Large intestine (tissue), 3 donors: ENCODE results near the gene SIGLEC8. TPM values are rescaled to one million over a fixed set of nuclear protein-coding genes. Genes with fewer than 3 reads are reported as not detected.
A peak's percentile ranks its signal among the peaks of the same experiment; 100 is the strongest.

Experiments
- DNase-seq, 2 donors: peaks; one replicate each; pipeline versions ENCODE4 v3.0.0 to v3.0.0-alpha.2; 2013
- H3K27ac ChIP-seq: one replicate; pipeline ENCODE4 v1.5.1; 2013; ENCODE audit warnings: low read length
- H3K27me3 ChIP-seq: 2 replicates; pipeline ENCODE4 v1.6.1; 2013; ENCODE audit warnings: low read length; ENCODE audit not compliant: control insufficient read depth, insufficient read depth
- H3K36me3 ChIP-seq: 2 replicates; pipeline ENCODE4 v1.6.1; 2013; ENCODE audit warnings: low read length; ENCODE audit not compliant: control insufficient read depth, insufficient read depth
- H3K4me1 ChIP-seq: one replicate; pipeline ENCODE4 v1.6.1; 2013; ENCODE audit warnings: low read length; ENCODE audit not compliant: control insufficient read depth, insufficient read depth
- H3K4me3 ChIP-seq: one replicate; pipeline ENCODE4 v1.5.1; 2013; ENCODE audit warnings: low read length
- H3K9me3 ChIP-seq: one replicate; pipeline ENCODE4 v1.6.1; 2013; ENCODE audit warnings: mild to moderate bottlenecking, low read depth, low read length, moderate library complexity; ENCODE audit not compliant: control insufficient read depth
- WGBS: methylation state at CpG from one replicate; pipeline ENCODE4 v1.1.5; 2013; ENCODE audit warnings: low lambda C conversion rate; ENCODE audit not compliant: insufficient coverage; 5-methylcytosine and 5-hydroxymethylcytosine counted together
- polyA plus RNA-seq: library from polyadenylated mRNA; unstranded; fragments of 120-200 nt; gene quantifications from one replicate; pipeline ENCODE4 v1.2.1, GENCODE V29; 2013

The SIGLEC8 gene
- polyA plus RNA-seq, 1 donor: 0.54 TPM

DNA sequence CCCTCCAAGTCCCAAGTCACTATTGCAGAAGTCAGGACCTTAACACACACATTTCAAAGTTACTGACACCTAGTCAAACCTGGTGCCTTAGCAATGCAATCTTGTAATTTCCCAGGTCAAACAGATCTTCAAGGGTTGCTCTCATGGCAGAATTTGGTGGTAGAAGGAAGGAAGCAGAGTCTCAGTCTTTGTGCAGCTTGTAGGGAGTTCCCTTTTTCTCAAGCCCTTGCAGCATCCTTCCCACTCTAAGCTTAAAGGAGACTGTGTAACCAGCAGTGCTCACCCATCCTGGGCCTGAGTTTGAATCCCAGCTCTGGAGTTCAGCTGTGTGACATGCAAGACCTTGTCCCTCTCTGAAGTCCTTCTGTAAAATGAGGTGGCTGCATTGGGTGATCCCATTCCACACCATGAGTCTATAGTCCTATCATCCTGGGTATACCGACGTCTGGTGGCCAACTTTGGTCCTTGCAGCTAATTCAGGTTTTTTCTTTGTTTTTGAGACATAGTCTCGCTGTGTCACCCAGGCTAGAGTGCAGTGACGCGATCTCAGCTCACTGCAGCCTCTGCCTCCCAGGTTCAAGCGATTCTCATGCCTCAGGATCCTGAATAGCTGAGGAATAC is 50.6 kb downstream of the SIGLEC8 start:
- Histone ChIP-seq H3K27me3 (no peaks in the 10 kb centered on the region), H3K4me1 (no peaks in the 10 kb centered on the region), H3K27ac (no peak overlapping the region), H3K9me3 (peaks cover 7% of the 10 kb centered on the region), H3K36me3 (peaks cover 3% of the 10 kb centered on the region), H3K4me3 (no peak overlapping the region)
- peak in 1 of 2 donors; percentile 36 for DNase-seq
- no CpG with 5 or more reads among the region's 6 CpGs for WGBS

DNA sequence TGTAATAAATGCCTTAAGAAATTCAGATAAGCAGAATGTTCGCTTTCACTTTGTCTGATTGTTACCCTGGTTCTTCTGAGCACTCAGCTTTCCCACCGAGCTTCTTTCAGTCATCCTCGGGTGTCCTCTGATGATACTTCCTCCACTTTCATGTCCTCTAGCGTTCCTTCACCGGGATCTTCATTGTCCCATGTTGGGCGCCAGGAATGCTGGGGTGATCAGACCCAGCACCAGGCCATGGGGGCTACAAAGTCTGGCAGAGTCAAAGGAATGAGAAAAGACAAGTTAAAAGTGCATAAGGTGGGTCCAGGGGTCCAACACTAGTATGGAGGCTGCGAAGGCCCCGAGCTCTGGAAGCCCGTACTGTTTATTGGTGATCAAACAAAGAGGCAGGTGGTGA is 56.1 kb downstream of the SIGLEC8 start:
- 100% methylated on average over 1 of the region's 9 CpGs for WGBS

More for the DNA sequence above, 56.1 kb downstream of the SIGLEC8 start:
- no peaks in the 10 kb centered on the region for H3K27me3 ChIP-seq
- H3K27ac ChIP-seq: no peak overlapping the region
- H3K36me3 ChIP-seq: peaks cover 3% of the 10 kb centered on the region
- no peak for DNase-seq
- H3K4me3 ChIP-seq: no peak overlapping the region
- H3K9me3 ChIP-seq: peaks cover 18% of the 10 kb centered on the region
- H3K4me1 ChIP-seq: no peaks in the 10 kb centered on the region

Other genes starting within 250 kb of the SIGLEC8 start
- gene CD33, start 233.4 kb downstream of the SIGLEC8 start, polyA plus RNA-seq: 5.4 TPM
- not detected for gene SIGLECL1, start 207.4 kb downstream of the SIGLEC8 start, polyA plus RNA-seq
- gene IGLON5, start 146.8 kb downstream of the SIGLEC8 start, polyA plus RNA-seq: 3.1 TPM
- 2.2 TPM for gene VSIG10L, start 116.3 kb downstream of the SIGLEC8 start, polyA plus RNA-seq
- 145 TPM for gene ETFB, start 92.1 kb downstream of the SIGLEC8 start, polyA plus RNA-seq
- 2.7 TPM for gene CLDND2, start 89.5 kb downstream of the SIGLEC8 start, polyA plus RNA-seq
- gene NKG7, start 85.8 kb downstream of the SIGLEC8 start, polyA plus RNA-seq: 12.4 TPM
- not detected for gene LIM2, start 70.5 kb downstream of the SIGLEC8 start, polyA plus RNA-seq
- gene C19orf84, start 67.9 kb downstream of the SIGLEC8 start, polyA plus RNA-seq: 3.4 TPM
- gene SIGLEC10, start 40.8 kb downstream of the SIGLEC8 start, polyA plus RNA-seq: 10.5 TPM
- gene CEACAM18, start 20.1 kb upstream of the SIGLEC8 start, polyA plus RNA-seq: 3.5 TPM
- 5.1 TPM for gene SIGLEC12, start 43.3 kb upstream of the SIGLEC8 start, polyA plus RNA-seq
- gene SIGLEC6, start 73.2 kb upstream of the SIGLEC8 start, polyA plus RNA-seq: 0.09 TPM
- 10.4 TPM for gene ZNF175, start 112.8 kb upstream of the SIGLEC8 start, polyA plus RNA-seq
- 0.18 TPM for gene SIGLEC5, start 171.9 kb upstream of the SIGLEC8 start, polyA plus RNA-seq
- 1.4 TPM for gene SIGLEC14, start 188.4 kb upstream of the SIGLEC8 start, polyA plus RNA-seq
- 10.9 TPM for gene SPACA6, start 234.9 kb upstream of the SIGLEC8 start, polyA plus RNA-seq